Neutrophil (primary cell): Measurements from ENCODE around the gene EFTUD2.

ENCODE experiments used
- H3K27ac ChIP-seq: fragments of 200-600 bp; sonication (generic); 2 replicates; pipeline ENCODE4 v1.5.1; 2016; ENCODE audit warnings: mild to moderate bottlenecking, moderate library complexity
- H3K27me3 ChIP-seq: fragments of 200-600 bp; sonication (generic); 2 replicates; pipeline ENCODE4 v1.6.0; 2016; ENCODE audit warnings: mild to moderate bottlenecking
- H3K36me3 ChIP-seq: fragments of 200-600 bp; sonication (generic); 2 replicates; pipeline ENCODE4 v1.5.1; 2017
- H3K4me1 ChIP-seq, 2 experiments: fragments of 200-600 bp in 1 of 2; sonication (generic) in 1 of 2; 1 replicate in 1 of 2; 2 replicates in 1 of 2; pipeline versions ENCODE4 v1.5.1 to v1.6.1; 2013 to 2016; ENCODE audit warnings: low read depth in 1 of 2, low read length in 1 of 2, mild to moderate bottlenecking in 1 of 2, moderate library complexity in 1 of 2; ENCODE audit not compliant: control insufficient read depth in 1 of 2, insufficient read depth in 1 of 2
- H3K4me3 ChIP-seq, 2 experiments: fragments of 200-600 bp in 1 of 2; sonication (generic) in 1 of 2; 1 replicate in 1 of 2; 2 replicates in 1 of 2; pipeline ENCODE4 v1.5.1; 2013 to 2016; ENCODE audit warnings: low read depth in 1 of 2, low read length in 1 of 2, mild to moderate bottlenecking in 1 of 2, moderate library complexity in 1 of 2
- H3K9me3 ChIP-seq: fragments of 200-600 bp; sonication (generic); 2 replicates; pipeline ENCODE4 v1.5.1; 2016
- CTCF ChIP-seq: fragments of 200-600 bp; sonication (generic); IDR thresholded peaks from 2 replicates; pipeline ENCODE4 v1.5.1; 2016; ENCODE audit warnings: antibody characterized with exemption

The EFTUD2 gene

DNA sequence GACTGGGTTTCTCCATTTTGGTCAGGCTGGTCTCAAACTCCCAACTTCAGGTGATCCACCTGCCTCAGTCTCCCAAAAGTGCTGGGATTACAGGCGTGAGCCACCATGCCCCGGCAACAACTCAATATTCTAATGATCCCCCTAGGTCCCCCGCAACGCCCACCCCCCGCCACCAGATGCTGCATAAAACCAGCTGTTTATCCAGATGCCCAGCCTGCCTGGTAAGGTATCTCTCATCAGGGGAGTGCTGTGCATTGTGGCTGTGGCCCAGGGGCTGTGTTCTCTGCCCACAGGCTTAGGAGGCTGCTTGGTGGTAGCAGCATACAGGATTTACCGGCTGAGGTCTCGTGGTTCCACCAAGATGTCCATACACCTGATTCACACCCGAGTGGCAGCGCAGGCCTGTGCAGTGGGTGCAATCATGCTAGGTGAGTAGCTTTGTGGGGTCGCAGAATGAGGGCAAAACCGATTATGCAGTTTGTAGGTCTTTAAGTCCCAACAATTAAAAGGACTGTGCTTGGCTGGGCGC, 50.2 kb downstream of the EFTUD2 start:
- H3K9me3 ChIP-seq: no peaks in the 10 kb centered on the region
- H3K27me3 ChIP-seq: peaks cover 3% of the 10 kb centered on the region
- no peak for TF ChIP-seq CTCF
- H3K27ac ChIP-seq: no peak overlapping the region
- no peaks in the 10 kb centered on the region for H3K4me1 ChIP-seq
- peaks cover 51% of the 10 kb centered on the region for H3K36me3 ChIP-seq
- H3K4me3 ChIP-seq: no peak overlapping the region

GRCh38 chr17:44848257-44848795, 50.9 kb downstream of the EFTUD2 start:
- no peak overlapping the region for H3K4me3 ChIP-seq
- no peak overlapping the region for H3K27ac ChIP-seq
- no peaks in the 10 kb centered on the region for H3K9me3 ChIP-seq
- no peaks in the 10 kb centered on the region for H3K4me1 ChIP-seq
- H3K36me3 ChIP-seq: peaks cover 44% of the 10 kb centered on the region
- no peak for TF ChIP-seq CTCF
- peaks cover 7% of the 10 kb centered on the region for H3K27me3 ChIP-seq

DNA sequence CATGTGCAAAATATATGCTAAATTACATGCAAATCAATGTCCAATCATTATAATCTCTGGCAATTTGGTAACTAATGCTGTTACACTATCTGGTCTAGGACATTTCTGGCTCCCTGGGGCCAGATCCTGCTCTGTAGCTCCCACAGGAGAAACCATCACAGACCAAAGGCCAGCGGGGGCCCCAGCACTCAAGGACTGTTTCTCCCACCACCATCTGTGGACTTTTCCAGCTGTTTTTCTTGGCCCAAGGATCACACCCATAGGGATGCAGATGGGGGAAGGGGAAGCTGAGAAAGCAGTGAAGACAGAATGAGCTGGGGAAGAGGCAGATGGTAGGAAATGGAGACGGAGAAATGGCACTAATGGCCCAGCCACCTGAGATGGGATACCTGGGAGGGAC, 51.7 kb downstream of the EFTUD2 start, which contains the start of gene HIGD1B:
Gene HIGD1B, plus strand, starts transcription at position 298 of the 400 bp plus-strand sequence. CDS start 270 bp downstream, outside the sequence.
- H3K27me3 ChIP-seq: peaks cover 15% of the 10 kb centered on the region

DNA sequence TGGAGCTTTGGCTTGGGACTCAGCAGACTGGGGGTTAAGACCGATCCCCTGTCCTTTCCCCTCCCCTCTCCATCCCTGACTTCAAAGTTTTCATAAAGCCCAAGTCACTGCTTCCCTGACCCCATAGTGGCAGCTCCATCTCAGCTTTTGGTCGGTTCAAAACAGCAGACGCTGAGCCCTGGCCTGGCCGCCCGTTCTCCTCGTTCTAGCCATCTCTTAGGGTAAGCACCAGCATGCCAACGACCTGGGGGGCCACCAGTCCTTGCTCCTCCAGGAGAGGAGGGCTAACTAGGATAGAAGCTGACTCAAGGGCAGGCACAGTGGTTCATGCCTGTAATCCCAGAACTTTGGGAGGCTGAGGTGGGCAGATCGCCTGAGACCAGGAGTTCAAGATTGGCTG, 53.0 kb downstream of the EFTUD2 start:
- no peak for TF ChIP-seq CTCF
- no peaks in the 10 kb centered on the region for H3K9me3 ChIP-seq
- no peaks in the 10 kb centered on the region for H3K4me1 ChIP-seq

More for the DNA sequence above, 51.7 kb downstream of the EFTUD2 start, which contains the start of gene HIGD1B:
- H3K36me3 ChIP-seq: peaks cover 37% of the 10 kb centered on the region
- TF ChIP-seq CTCF: no peak
- H3K4me1 ChIP-seq: no peaks in the 10 kb centered on the region
- no peak within 1 kb of the TSS for H3K4me3 ChIP-seq
- H3K9me3 ChIP-seq: no peaks in the 10 kb centered on the region
- H3K27ac ChIP-seq: no peak within 1 kb of the TSS

GRCh38 chr17:44844390-44844830, 54.8 kb downstream of the EFTUD2 start:
- no peaks in the 10 kb centered on the region for H3K4me1 ChIP-seq
- H3K27me3 ChIP-seq: peaks cover 31% of the 10 kb centered on the region
- H3K36me3 ChIP-seq: peaks cover 6% of the 10 kb centered on the region
- no peak overlapping the region for H3K4me3 ChIP-seq
- H3K9me3 ChIP-seq: no peaks in the 10 kb centered on the region
- no peak for TF ChIP-seq CTCF
- no peak overlapping the region for H3K27ac ChIP-seq

More for the DNA sequence above, 53.0 kb downstream of the EFTUD2 start:
- Histone ChIP-seq H3K36me3 (peaks cover 23% of the 10 kb centered on the region), H3K27ac (no peak overlapping the region), H3K4me3 (no peak overlapping the region), H3K27me3 (peaks cover 21% of the 10 kb centered on the region)
